ENCODE measurements around the gene PLA2G4B. TPM values are rescaled to one million over a fixed set of nuclear protein-coding genes. Genes with fewer than 3 reads are reported as not detected.

PLA2G4B gene
- total RNA-seq, 1 experiment from 2014 or later, result 7.8 TPM

DNA sequence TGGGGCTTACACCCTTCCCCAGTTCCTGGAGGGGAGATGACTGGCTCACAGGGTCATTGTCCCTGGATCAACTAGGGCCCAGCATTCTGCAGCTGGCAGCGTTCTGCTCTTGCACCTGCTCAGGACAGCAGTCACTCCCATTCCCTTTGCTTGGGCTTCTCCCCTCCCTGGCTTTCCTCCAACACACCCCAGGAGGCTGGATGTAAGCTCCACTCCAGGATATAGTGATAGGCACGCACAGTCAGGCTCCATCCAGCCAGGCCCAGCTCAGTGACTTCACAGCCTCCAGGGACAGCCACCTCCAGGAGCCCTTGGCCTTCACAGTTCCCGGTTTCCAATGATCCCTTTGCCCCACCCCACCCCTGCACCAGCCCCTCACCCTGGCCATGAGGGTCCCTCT is 53.3 kb downstream of the PLA2G4B start:
- Histone ChIP-seq H3K4me3 (no peak overlapping the region), H3F3A (ENCODE audit: insufficient read depth, low read depth) (no peaks in the 10 kb centered on the region), H3K27ac (no peak overlapping the region), H3K9me2 (ENCODE audit: insufficient read depth) (no peaks in the 10 kb centered on the region), H3K4me1 (replicated peaks; ENCODE audit: insufficient read depth) (no peaks in the 10 kb centered on the region), H2AFZ (no peak overlapping the region), H4K20me1 (ENCODE audit: insufficient read depth) (no peaks in the 10 kb centered on the region), H3K79me2 (ENCODE audit: low read depth) (no peaks in the 10 kb centered on the region), H3K36me3 (ENCODE audit: low read depth) (no peaks in the 10 kb centered on the region), H3K27me3 (ENCODE audit: insufficient read depth, low read depth) (no peaks in the 10 kb centered on the region), H3K9me3 (ENCODE audit: insufficient read depth, low read depth) (no peaks in the 10 kb centered on the region), H3K4me2 (no peak overlapping the region)
- no peak for DNase-seq
- CTCF ChIA-PET, result no interaction called here
- POLR2A ChIA-PET (ENCODE audit: unreplicated experiment), result no interaction called here
- no peak for TF ChIP-seq EZH2 (IDR thresholded peaks at IDR 0.05; ENCODE audit: low read depth)
- TF ChIP-seq, protein P1, sequence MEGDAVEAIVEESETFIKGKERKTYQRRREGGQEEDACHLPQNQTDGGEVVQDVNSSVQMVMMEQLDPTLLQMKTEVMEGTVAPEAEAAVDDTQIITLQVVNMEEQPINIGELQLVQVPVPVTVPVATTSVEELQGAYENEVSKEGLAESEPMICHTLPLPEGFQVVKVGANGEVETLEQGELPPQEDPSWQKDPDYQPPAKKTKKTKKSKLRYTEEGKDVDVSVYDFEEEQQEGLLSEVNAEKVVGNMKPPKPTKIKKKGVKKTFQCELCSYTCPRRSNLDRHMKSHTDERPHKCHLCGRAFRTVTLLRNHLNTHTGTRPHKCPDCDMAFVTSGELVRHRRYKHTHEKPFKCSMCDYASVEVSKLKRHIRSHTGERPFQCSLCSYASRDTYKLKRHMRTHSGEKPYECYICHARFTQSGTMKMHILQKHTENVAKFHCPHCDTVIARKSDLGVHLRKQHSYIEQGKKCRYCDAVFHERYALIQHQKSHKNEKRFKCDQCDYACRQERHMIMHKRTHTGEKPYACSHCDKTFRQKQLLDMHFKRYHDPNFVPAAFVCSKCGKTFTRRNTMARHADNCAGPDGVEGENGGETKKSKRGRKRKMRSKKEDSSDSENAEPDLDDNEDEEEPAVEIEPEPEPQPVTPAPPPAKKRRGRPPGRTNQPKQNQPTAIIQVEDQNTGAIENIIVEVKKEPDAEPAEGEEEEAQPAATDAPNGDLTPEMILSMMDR (conservative IDR thresholded peaks at IDR 0.05), result no peak
- intact Hi-C loops (cut with micrococcal nuclease; ENCODE audit: unreplicated experiment), result no loop called here
- no TSS peak for BruUV-seq (replicated peaks)

DNA sequence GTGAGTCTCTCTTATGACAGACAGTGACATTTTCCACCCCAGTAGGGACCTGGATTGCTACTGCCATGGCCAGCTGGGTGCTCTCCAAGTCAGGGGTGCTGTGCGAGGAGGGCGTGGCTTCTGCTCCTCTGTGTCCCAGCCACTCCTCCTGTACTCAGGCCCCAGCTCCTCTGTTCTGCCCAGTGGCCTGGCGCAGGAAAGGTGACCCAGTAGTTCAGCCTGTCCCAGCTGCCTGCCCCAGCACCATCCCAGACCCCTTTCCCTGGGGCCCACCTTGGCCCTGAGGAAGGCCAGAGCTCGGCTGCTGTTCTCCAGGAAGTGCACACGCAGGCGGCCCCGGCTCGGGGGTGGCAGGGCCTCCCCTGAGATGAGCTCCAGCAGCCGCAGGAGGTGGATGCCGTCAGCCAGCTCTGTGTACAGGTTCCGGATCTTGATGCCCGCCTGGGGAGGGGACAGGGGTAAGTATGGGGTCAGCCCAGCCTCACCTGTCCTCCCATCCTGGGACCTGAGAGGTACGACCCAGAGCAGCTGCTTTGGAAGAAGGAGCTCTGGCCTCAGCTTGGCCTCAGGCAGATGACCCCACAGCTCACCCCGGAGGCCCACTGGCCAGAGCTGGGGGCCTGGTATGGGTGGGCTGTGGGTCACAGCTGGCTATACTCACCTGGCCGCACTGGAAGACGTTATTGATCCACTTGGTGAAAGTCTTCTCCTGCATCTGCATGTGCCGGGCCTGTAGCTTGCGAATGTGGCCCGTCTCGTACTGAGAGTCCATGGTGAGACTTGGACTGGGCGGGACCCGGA is 54.2 kb downstream of the PLA2G4B start:
- Histone ChIP-seq H3K4me2 (no peak overlapping the region), H4K20me1 (ENCODE audit: insufficient read depth) (no peaks in the 10 kb centered on the region), H3K36me3 (ENCODE audit: low read depth) (no peaks in the 10 kb centered on the region), H3K4me1 (replicated peaks; ENCODE audit: insufficient read depth) (no peaks in the 10 kb centered on the region), H2AFZ (no peak overlapping the region), H3K9me3 (ENCODE audit: insufficient read depth, low read depth) (no peaks in the 10 kb centered on the region), H3K27me3 (ENCODE audit: insufficient read depth, low read depth) (no peaks in the 10 kb centered on the region), H3K79me2 (ENCODE audit: low read depth) (no peaks in the 10 kb centered on the region), H3K4me3 (no peak overlapping the region), H3F3A (ENCODE audit: insufficient read depth, low read depth) (no peaks in the 10 kb centered on the region), H3K9me2 (ENCODE audit: insufficient read depth) (no peaks in the 10 kb centered on the region), H3K27ac (no peak overlapping the region)
- BruUV-seq (replicated peaks), result no TSS peak
- CTCF ChIA-PET, result no interaction called here
- no peak for DNase-seq
- TF ChIP-seq, protein P1 (conservative IDR thresholded peaks at IDR 0.05), result no peak
- TF ChIP-seq EZH2 (IDR thresholded peaks at IDR 0.05; ENCODE audit: low read depth), result no peak
- intact Hi-C loops (cut with micrococcal nuclease; ENCODE audit: unreplicated experiment), result no loop called here
- POLR2A ChIA-PET (ENCODE audit: unreplicated experiment), result interaction anchor here (0.7 kb wide), 1 partner anchor 79 kb away, joined by 3 read pairs; the partner anchor contains the start of gene EHD4

DNA sequence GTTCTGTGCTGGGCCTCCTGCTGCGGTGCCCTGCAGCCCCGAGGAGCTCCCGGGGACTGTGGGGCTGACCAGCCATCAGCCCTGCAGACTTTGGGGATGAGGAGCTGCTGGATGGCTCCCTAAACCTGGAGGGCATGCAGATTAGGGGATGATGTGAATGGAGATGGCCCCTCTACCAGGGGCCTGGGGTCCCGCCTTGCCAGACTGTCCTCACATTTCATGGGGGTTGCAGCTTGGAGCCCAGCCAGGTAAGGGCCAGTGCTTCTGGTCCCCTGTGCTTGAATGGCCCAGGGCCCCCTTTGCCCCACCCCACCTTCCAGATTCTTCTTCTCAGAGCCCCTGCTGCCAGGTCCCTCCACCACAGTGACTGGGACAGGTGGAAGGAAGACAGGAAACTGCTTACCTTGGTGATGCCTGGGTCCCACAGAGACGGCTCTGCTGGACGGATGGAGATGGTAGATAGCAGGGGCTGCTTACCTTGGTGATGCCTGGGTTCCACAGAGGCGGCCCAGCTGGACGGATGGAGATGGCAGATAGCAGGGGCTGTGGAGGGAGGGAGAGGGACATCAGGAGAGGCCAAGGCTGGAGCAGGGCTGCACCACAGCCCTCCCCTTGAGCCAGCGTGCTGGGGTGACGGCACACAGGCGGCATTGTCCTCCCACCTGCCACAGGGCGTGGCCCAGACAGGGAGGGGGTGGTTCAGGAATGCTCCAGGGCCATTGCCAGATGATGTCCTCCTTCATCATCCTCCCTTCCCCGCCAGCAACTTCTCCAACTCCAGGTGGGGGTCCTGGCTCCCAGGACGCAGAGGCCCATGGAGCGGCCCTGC is 55.0 kb downstream of the PLA2G4B start, which contains the start of gene SPTBN5:
SPTBN5 (minus strand) TSS at position 632 of the 829 bp plus-strand sequence; CDS start at position 76, 556 bp downstream.
- Histone ChIP-seq H4K20me1 (ENCODE audit: insufficient read depth) (no peaks in the 10 kb centered on the region), H3K4me2 (no peak within 1 kb of the TSS), H3K79me2 (ENCODE audit: low read depth) (no peaks in the 10 kb centered on the region), H3K4me3 (no peak within 1 kb of the TSS), H3K9me3 (ENCODE audit: insufficient read depth, low read depth) (no peaks in the 10 kb centered on the region), H2AFZ (no peak within 1 kb of the TSS), H3K27me3 (ENCODE audit: insufficient read depth, low read depth) (no peaks in the 10 kb centered on the region), H3K36me3 (ENCODE audit: low read depth) (no peaks in the 10 kb centered on the region), H3K27ac (no peak within 1 kb of the TSS), H3K9me2 (ENCODE audit: insufficient read depth) (no peaks in the 10 kb centered on the region), H3F3A (ENCODE audit: insufficient read depth, low read depth) (no peaks in the 10 kb centered on the region), H3K4me1 (replicated peaks; ENCODE audit: insufficient read depth) (no peaks in the 10 kb centered on the region)
- DNase-seq, result no peak
- TF ChIP-seq EZH2 (IDR thresholded peaks at IDR 0.05; ENCODE audit: low read depth), result no peak
- TF ChIP-seq, protein P1 (conservative IDR thresholded peaks at IDR 0.05), result no peak
- POLR2A ChIA-PET (ENCODE audit: unreplicated experiment), result no interaction called here
- intact Hi-C loops (cut with micrococcal nuclease; ENCODE audit: unreplicated experiment), result no loop called here
- no TSS peak for BruUV-seq (replicated peaks)
- CTCF ChIA-PET, result no interaction called here

All from PC-9 (cell line).